Measurements from ENCODE around the gene ACOT12.
"Not testable (repeated sequence)": the region's sequence is repeated elsewhere in the genome, so short reads cannot be mapped to it uniquely, and the experiment has no call there.

The ACOT12 gene

DNA sequence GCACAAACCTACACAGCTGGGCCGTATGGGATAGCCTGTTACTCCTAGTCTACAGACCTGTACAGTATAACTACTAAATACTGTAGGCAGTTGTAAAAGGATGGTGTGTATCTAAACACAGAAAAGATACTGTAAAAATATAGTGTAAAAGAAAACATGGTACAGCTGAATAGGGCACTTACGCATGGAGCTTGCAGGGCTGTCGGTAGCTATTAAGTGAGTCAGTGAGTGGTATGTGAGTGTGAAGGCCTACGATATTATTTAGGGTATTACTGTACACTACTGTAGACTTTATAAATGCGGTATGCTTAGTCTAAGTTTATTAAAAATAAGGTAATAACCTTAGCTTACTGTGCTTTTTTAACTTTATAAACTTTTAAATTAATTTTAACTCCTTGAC is 91.3 kb downstream of the ACOT12 start:
- no peaks in the 10 kb centered on the region for H3K9me3 ChIP-seq (ENCODE audit: insufficient read depth, low read length)
- H3K9ac ChIP-seq (ENCODE audit: low read length) = no peak overlapping the region
- peak overlapping the region; percentile 96 for H3K4me3 ChIP-seq (ENCODE audit: low read length)
- H3K4me2 ChIP-seq (ENCODE audit: low read length) = peak overlapping the region; percentile 83
- H3K36me3 ChIP-seq (replicated peaks; ENCODE audit: low read depth, low read length) = peaks cover 2% of the 10 kb centered on the region
- H3K27me3 ChIP-seq (ENCODE audit: low read depth, low read length) = no peaks in the 10 kb centered on the region
- H2AFZ ChIP-seq (ENCODE audit: low read depth, low read length) = no peak overlapping the region
- H3K27ac ChIP-seq (ENCODE audit: low read length) = no peak overlapping the region
- H4K20me1 ChIP-seq (ENCODE audit: insufficient read depth, low read length) = no peaks in the 10 kb centered on the region
- peaks cover 30% of the 10 kb centered on the region for H3K79me2 ChIP-seq (ENCODE audit: low read length)
- H3K4me1 ChIP-seq (ENCODE audit: low read length) = peaks cover 20% of the 10 kb centered on the region
- no peak for TF ChIP-seq EZH2phosphoT487 (IDR thresholded peaks at IDR 0.05; ENCODE audit: low read depth)
- TF ChIP-seq, protein P1, sequence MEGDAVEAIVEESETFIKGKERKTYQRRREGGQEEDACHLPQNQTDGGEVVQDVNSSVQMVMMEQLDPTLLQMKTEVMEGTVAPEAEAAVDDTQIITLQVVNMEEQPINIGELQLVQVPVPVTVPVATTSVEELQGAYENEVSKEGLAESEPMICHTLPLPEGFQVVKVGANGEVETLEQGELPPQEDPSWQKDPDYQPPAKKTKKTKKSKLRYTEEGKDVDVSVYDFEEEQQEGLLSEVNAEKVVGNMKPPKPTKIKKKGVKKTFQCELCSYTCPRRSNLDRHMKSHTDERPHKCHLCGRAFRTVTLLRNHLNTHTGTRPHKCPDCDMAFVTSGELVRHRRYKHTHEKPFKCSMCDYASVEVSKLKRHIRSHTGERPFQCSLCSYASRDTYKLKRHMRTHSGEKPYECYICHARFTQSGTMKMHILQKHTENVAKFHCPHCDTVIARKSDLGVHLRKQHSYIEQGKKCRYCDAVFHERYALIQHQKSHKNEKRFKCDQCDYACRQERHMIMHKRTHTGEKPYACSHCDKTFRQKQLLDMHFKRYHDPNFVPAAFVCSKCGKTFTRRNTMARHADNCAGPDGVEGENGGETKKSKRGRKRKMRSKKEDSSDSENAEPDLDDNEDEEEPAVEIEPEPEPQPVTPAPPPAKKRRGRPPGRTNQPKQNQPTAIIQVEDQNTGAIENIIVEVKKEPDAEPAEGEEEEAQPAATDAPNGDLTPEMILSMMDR (IDR thresholded peaks at IDR 0.05; ENCODE audit: low read depth, low read length) = no peak

DNA sequence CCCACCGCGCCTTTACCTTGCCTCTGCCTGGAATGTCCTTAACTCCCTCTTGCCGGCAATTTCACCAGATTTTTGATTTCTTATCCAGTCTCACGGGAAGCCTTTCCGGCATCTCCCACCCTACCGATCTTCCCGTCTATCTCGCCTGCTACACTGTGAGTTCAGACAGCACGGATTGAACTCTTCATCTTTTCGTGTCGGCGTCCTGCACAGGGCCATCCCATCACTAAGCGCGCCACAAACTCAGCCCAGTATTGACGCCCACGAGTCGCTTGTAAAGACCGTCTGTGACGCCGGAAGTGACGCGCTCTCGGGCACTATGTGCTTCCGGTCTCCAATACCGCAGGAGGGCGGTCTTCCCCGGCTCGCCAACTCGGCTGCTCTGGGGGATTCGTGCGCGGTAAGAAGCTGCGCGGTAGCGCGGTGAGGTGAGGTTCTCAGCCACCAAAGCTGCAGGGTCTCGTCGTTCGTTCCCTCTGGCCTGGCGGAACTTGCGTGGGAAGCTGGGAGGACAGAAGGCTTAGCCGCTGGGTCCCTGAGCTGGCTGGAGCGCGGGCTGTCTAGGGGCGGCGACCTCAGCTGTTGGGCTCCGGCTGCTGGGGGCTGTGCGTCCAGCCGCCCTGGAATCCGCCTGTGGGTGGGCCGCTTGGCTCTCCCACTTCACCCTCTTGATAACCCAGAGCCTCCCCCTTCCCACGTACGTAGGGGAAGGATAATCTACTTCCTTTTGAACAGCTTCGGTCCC is 92.5 kb downstream of the ACOT12 start, which contains the start of gene ZCCHC9:
Gene ZCCHC9, plus strand, starts transcription at position 317 of the 745 bp plus-strand sequence. CDS start 3,171 bp downstream, outside the sequence.
- Histone ChIP-seq H2AFZ (ENCODE audit: low read depth, low read length) (peak within 1 kb of the TSS; percentile 89), H3K27me3 (ENCODE audit: low read depth, low read length) (no peaks in the 10 kb centered on the region), H3K9me3 (ENCODE audit: insufficient read depth, low read length) (no peaks in the 10 kb centered on the region), H3K4me3 (ENCODE audit: low read length) (peak within 1 kb of the TSS; percentile 96), H3K4me2 (ENCODE audit: low read length) (peak within 1 kb of the TSS; percentile 88), H3K79me2 (ENCODE audit: low read length) (peaks cover 30% of the 10 kb centered on the region), H3K9ac (ENCODE audit: low read length) (peak within 1 kb of the TSS; percentile 82), H3K36me3 (replicated peaks; ENCODE audit: low read depth, low read length) (peaks cover 2% of the 10 kb centered on the region), H4K20me1 (ENCODE audit: insufficient read depth, low read length) (no peaks in the 10 kb centered on the region), H3K27ac (ENCODE audit: low read length) (peak within 1 kb of the TSS; percentile 52), H3K4me1 (ENCODE audit: low read length) (peaks cover 20% of the 10 kb centered on the region)
- no peak for TF ChIP-seq EZH2phosphoT487 (IDR thresholded peaks at IDR 0.05; ENCODE audit: low read depth)
- TF ChIP-seq, protein P1 (IDR thresholded peaks at IDR 0.05; ENCODE audit: low read depth, low read length) = 0 out of 2 replicates have a peak, but pooled peaks have one; percentile 9

DNA sequence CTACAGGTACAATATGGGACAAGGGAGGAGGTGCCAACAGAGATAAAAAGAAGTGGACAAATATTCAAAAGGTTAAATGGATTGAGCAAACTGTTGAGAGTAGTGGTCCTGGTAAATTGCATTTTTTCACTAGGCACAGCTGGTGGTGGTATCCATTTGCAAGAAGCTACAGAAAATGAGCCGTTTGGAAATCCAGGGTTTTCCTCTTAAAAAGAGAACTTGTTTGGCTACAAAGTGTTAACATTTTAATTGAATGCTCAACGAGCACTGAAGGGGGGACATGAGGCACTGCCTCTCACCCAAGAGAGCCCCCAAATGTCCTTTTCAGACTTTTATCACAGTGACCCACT is 93.0 kb downstream of the ACOT12 start:
- Histone ChIP-seq H2AFZ (ENCODE audit: low read depth, low read length) (peak overlapping the region; percentile 89), H3K9ac (ENCODE audit: low read length) (peak overlapping the region; percentile 82), H3K4me2 (ENCODE audit: low read length) (peak overlapping the region; percentile 88), H3K9me3 (ENCODE audit: insufficient read depth, low read length) (no peaks in the 10 kb centered on the region), H3K27me3 (ENCODE audit: low read depth, low read length) (no peaks in the 10 kb centered on the region), H3K79me2 (ENCODE audit: low read length) (peaks cover 30% of the 10 kb centered on the region), H4K20me1 (ENCODE audit: insufficient read depth, low read length) (no peaks in the 10 kb centered on the region), H3K27ac (ENCODE audit: low read length) (peak overlapping the region; percentile 52), H3K36me3 (replicated peaks; ENCODE audit: low read depth, low read length) (peaks cover 2% of the 10 kb centered on the region), H3K4me1 (ENCODE audit: low read length) (peaks cover 20% of the 10 kb centered on the region), H3K4me3 (ENCODE audit: low read length) (peak overlapping the region; percentile 96)
- TF ChIP-seq, protein P1 (IDR thresholded peaks at IDR 0.05; ENCODE audit: low read depth, low read length) = no peak
- TF ChIP-seq EZH2phosphoT487 (IDR thresholded peaks at IDR 0.05; ENCODE audit: low read depth) = no peak

DNA sequence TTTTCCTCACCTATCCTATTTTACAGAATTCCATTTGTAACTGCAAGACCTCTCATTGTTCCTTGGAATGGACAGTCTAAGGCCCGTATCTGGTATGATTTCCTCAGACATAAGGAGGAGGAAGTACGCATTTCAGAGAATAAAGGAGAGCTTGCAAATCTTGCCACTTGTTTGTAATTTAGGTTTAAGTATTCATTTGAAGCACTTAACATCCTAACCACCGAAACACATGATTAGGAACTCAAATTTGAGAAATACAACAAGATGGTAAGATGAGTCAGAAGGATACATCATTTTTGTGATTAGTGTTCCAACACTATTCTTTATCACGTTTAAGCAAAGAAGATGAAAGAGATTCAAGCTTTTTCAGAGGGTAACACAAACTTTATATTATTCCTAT is 96.4 kb downstream of the ACOT12 start:
- no peaks in the 10 kb centered on the region for H4K20me1 ChIP-seq (ENCODE audit: insufficient read depth, low read length)
- no peak overlapping the region for H3K9ac ChIP-seq (ENCODE audit: low read length)
- no peak overlapping the region for H3K4me2 ChIP-seq (ENCODE audit: low read length)
- H3K36me3 ChIP-seq (replicated peaks; ENCODE audit: low read depth, low read length) = peaks cover 5% of the 10 kb centered on the region
- H3K4me3 ChIP-seq (ENCODE audit: low read length) = no peak overlapping the region
- H3K27me3 ChIP-seq (ENCODE audit: low read depth, low read length) = no peaks in the 10 kb centered on the region
- no peak overlapping the region for H3K27ac ChIP-seq (ENCODE audit: low read length)
- H3K4me1 ChIP-seq (ENCODE audit: low read length) = peaks cover 18% of the 10 kb centered on the region
- TF ChIP-seq EZH2phosphoT487 (IDR thresholded peaks at IDR 0.05; ENCODE audit: low read depth) = no peak
- TF ChIP-seq, protein P1 (IDR thresholded peaks at IDR 0.05; ENCODE audit: low read depth, low read length) = no peak
- H2AFZ ChIP-seq (ENCODE audit: low read depth, low read length) = no peak overlapping the region
- H3K79me2 ChIP-seq (ENCODE audit: low read length) = peaks cover 34% of the 10 kb centered on the region
- no peaks in the 10 kb centered on the region for H3K9me3 ChIP-seq (ENCODE audit: insufficient read depth, low read length)

DNA sequence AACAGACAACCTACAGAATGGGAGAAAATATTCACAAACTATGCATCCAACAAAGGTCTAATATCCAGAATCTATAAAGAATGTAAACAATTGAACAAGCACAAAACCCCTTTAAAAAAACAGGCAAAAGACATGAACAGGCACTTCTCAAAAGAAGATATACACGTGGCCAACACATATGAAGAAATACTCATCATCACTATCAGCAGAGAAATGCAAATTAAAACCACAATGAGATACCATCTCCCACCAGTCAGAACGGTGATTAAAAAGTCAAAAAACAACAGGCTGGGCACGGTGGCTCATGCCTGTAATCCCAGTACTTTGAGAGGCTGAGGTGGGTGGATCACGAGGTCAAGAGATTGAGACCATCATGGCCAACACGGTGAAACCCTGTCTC is 99.9 kb downstream of the ACOT12 start:
- H3K79me2 ChIP-seq (ENCODE audit: low read length) = peaks cover 17% of the 10 kb centered on the region; the same call in 1 of the 2 replicates
- not testable (repeated sequence) for H3K27ac ChIP-seq (ENCODE audit: low read length); H3K4me2 ChIP-seq (ENCODE audit: low read length); H3K4me3 ChIP-seq (ENCODE audit: low read length); H3K27me3 ChIP-seq (ENCODE audit: low read depth, low read length); H4K20me1 ChIP-seq (ENCODE audit: insufficient read depth, low read length); H3K9ac ChIP-seq (ENCODE audit: low read length); H2AFZ ChIP-seq (ENCODE audit: low read depth, low read length); H3K4me1 ChIP-seq (ENCODE audit: low read length)
- H3K36me3 ChIP-seq (replicated peaks; ENCODE audit: low read depth, low read length) = peaks cover 16% of the 10 kb centered on the region
- H3K9me3 ChIP-seq (ENCODE audit: insufficient read depth, low read length) = peaks cover 10% of the 10 kb centered on the region; the same call in 1 of the 2 replicates

Data from OCI-LY3 (cell line).